HG03066 (cell line): Measurements from ENCODE around the gene GAL3ST2.
"Not testable (repeated sequence)": the region's sequence is repeated elsewhere in the genome, so short reads cannot be mapped to it uniquely, and the experiment has no call there.

Experiments
- ATAC-seq: cut with Tn5 transposase; IDR thresholded peaks from one replicate; pipeline ENCODE4 v1.9.1; 2021; ENCODE audit warnings: low read depth; ENCODE audit not compliant: unreplicated experiment

GAL3ST2 gene

GRCh38 chr2:241782053-241782452 lies 5.4 kb downstream of the GAL3ST2 start:
- ATAC-seq: not testable (repeated sequence)

GRCh38 chr2:241788135-241788534 lies 11.5 kb downstream of the GAL3ST2 start:
- ATAC-seq: no peak

- ATAC-seq: no peak
Measured at GRCh38 chr2:241788572-241788971, 11.9 kb downstream of the GAL3ST2 start.

- not testable (repeated sequence) for ATAC-seq
Measured at GRCh38 chr2:241791385-241791784, 14.8 kb downstream of the GAL3ST2 start.

- ATAC-seq: no peak
Measured at GRCh38 chr2:241793385-241793784, 16.8 kb downstream of the GAL3ST2 start.

- no peak for ATAC-seq
Measured at GRCh38 chr2:241794250-241794823, 17.7 kb downstream of the GAL3ST2 start.

- ATAC-seq: no peak
Measured at GRCh38 chr2:241795021-241795999, 18.7 kb downstream of the GAL3ST2 start.

GRCh38 chr2:241796209-241796608 lies 19.6 kb downstream of the GAL3ST2 start:
- ATAC-seq: no peak

GRCh38 chr2:241796610-241797138 lies 20.1 kb downstream of the GAL3ST2 start:
- ATAC-seq: no peak

GRCh38 chr2:241797441-241798080 lies 20.9 kb downstream of the GAL3ST2 start:
- ATAC-seq: no peak

- ATAC-seq: no peak
Measured at GRCh38 chr2:241798081-241798630, 21.5 kb downstream of the GAL3ST2 start.

- no peak for ATAC-seq
Measured at GRCh38 chr2:241798631-241799521, 22.3 kb downstream of the GAL3ST2 start.

GRCh38 chr2:241799522-241800197 lies 23.0 kb downstream of the GAL3ST2 start:
- ATAC-seq: no peak

GRCh38 chr2:241800198-241800903 lies 23.7 kb downstream of the GAL3ST2 start:
- not testable (repeated sequence) for ATAC-seq

- no peak for ATAC-seq
Measured at GRCh38 chr2:241801611-241802420, 25.2 kb downstream of the GAL3ST2 start.

GRCh38 chr2:241802421-241803318 lies 26.0 kb downstream of the GAL3ST2 start:
- ATAC-seq: peak; percentile 6
